GM19025 (cell line): ENCODE data around the gene BLMH.

Source experiments
- ATAC-seq: cut with Tn5 transposase; IDR thresholded peaks from one replicate; pipeline ENCODE4 v1.9.1; 2021; ENCODE audit warnings: mild to moderate bottlenecking, low read depth, moderate library complexity; ENCODE audit not compliant: unreplicated experiment

BLMH gene

DNA sequence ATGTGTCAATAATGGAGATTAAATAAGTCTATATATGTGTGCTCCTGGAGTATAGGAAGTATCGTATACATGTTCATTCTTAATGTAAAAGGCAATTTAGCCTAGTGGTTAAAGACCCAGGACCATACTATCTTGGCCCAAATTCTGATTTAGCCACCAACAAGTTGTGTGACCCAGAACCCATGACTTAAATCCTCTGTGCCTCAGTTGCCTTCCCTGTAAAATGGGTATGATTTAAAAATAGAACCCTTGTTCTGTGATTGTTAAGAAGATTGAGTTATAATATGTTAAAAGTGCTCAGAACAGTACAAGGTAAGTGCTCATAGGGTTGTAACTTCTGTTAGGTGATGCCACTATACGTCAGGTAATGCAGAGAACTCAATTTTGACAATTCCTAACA lies 18.8 kb upstream of the BLMH start:
- no peak for ATAC-seq

DNA sequence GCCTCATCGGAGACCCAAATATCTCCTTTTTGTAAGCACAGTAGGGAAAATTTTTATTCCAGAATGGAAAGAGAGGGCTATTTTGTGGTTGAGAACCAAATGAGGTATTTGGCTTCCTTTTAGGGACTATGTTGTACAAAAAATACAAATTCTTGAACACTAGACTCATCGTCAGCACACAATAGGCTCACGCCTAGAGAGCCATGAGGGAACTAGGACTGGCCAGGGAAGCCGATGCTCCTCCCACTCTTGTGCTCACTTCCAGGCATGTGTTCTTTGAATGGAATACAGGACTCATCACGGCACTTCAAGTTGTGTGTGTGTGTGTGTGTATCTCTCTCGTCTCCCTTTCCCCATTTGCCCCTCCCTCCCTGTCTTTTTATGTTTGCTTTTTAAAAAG lies 17.8 kb upstream of the BLMH start:
- no peak for ATAC-seq

DNA sequence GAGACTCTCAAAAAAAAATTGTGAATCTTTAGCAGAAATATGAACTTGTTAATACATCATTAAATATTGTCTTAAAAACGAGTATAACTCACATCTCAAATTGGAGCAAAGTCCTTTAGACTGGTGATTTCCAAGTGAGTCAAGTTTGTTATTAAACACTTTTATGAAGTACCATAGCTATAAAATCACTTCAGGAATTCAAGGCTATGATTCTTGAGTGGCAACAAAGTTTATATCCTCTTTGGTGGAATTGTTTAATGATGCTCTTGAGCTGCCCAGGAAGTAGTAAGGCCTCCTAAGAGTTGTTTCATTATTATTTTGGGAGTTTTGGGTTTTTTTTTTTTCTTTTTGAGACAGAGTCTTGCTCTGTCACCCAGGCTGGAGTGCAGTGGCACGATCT lies 16.7 kb upstream of the BLMH start:
- ATAC-seq = no peak

DNA sequence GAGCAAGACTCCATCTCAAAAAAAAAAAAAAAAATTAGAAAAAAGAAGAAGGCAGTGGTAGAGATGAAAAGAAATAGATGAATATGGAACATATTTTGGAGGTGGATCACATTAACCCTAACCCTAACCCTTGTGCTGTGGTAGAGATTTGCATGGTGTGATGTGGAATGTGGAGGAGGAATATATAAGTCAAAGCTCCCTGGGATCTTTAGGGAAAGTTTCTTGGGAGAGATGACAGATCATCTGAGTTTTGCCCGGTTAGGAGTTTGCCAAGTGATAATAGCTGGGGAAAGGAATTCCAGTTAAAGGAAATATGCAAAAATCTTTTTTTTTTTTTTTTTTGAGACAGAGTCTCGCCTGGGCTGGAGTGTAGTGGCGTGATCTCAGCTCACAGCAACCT lies 13.0 kb upstream of the BLMH start:
- no peak for ATAC-seq

DNA sequence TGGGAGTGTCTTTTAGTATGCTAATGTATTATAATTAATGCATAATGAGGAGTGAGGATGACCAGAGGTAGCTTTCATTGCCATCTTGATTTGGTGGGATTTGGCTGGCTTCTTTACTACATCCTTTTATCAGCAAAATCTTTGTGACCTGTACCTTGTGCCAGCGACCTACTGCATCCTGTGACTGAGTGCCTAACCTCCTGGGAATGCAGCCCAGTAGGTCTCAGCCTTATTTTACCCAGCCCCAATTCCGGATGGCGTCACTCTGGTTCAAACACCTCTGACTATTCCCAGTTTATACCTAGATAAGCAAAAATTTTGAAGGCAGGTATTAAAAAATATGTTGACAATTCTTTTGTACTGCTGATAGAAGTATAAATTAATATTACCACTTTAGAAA lies 10.5 kb upstream of the BLMH start:
- no peak for ATAC-seq

DNA sequence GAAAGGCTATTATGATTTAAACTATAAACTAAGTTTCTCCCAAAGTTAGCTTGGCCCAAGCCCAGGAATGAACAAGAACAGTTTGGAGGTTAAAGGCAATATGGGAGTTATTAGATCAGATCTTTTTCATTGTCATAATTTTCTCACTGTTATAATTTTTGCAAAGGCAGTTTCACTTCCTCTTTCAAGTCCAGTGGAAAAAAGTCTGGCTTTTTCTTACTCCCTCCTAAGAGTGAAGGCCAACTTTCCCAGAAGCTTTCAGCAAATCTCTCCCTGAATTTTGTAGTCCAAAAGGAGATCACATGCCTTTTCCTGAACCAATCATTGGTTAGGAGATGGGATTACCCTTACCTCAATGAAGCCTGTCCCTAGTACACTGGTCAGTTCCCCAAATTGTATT lies 9.1 kb upstream of the BLMH start:
- ATAC-seq = no peak

DNA sequence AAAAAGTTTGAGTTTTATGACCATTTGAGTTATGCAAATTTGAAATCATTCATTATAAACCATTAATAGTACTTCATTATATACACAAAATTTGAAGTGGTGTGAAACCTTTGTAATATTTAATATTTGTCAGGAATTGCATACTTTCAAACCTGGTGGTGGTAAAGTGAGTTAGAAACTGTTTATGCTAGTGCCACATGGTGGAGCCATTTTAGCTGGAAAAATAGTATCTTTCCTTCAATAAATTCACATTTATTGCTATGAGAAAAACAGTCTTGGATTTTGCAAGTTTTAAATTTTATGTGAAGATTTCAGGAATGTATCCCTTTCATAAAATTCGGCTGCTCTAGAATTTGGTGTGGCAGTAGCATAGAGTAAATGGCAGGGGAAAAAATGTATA lies 7.3 kb upstream of the BLMH start:
- ATAC-seq = no peak

DNA sequence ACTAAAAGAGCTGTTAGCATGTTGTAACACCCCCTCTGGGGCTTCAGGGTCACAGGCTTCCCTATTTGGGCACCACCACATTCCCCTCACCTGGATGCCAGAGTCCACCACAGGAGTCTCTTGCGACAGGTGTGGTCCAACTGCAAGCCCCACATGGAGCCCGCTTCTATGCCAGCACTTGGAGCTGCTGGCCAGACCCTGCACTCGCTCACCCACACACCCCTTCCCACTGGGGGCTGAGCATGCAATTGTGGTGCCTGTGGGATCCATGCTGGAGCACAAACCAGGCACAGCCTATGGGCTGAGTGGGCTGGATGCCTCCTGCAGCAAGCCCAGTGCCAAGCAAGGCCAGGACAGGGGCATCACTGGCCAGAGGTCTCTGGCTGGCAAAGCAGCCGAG lies 6.0 kb upstream of the BLMH start:
- ATAC-seq = no peak

DNA sequence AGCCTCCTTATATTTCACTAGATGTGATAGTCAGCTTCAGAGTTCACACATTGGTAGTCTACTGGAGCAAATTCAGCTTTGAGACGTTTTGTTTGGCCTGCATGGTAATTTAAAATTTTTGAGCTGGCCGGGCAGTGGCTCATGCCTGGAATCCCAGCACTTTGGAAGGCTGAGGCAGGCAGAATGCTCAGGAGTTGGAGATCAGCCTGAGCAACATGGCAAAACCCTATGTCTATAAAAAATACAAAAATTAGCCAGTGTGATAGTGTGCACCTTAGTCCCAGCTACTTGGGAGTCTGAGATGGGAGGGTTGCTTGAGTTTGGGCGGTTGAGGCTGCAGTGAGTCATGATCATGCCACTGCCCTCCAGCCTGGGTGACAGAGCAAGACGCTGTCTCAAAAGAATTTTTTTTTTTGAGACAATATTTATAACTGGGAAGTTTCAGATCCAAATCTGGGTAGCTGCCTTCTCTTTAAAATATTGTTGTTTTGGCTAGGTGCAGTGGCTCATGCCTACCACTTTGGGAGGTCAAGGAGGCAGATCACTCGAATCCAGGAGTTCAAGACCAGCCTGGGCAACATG lies 4.8 kb upstream of the BLMH start:
- no peak for ATAC-seq

DNA sequence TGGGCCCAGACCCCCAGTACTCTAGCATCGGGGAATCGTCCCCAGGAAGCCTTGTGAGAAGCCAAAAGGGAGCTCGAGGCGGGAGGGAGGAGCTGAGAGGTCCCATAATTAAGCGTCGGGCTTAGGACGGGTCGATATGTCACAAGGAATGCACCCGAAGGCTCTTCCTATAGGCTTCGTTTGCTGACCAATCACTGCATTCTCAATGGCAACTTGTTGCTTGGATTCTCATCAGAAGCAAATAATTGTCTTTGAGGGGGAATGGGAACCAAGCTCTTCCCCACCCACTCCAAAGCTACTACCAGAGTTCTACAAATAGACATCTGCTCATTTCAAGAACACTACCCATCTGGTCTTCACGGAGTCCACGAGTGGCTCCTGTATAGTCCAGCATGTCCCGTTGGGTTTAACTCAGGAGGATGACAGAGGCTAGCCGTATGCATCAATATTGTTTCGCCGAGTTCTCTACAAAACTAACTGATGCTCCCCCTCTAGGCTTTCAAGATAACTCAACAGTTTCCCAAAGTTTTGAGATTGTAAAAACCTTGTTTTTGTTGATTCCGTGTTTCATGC lies 628 bp upstream of the BLMH start:
- peak; percentile 9 for ATAC-seq

DNA sequence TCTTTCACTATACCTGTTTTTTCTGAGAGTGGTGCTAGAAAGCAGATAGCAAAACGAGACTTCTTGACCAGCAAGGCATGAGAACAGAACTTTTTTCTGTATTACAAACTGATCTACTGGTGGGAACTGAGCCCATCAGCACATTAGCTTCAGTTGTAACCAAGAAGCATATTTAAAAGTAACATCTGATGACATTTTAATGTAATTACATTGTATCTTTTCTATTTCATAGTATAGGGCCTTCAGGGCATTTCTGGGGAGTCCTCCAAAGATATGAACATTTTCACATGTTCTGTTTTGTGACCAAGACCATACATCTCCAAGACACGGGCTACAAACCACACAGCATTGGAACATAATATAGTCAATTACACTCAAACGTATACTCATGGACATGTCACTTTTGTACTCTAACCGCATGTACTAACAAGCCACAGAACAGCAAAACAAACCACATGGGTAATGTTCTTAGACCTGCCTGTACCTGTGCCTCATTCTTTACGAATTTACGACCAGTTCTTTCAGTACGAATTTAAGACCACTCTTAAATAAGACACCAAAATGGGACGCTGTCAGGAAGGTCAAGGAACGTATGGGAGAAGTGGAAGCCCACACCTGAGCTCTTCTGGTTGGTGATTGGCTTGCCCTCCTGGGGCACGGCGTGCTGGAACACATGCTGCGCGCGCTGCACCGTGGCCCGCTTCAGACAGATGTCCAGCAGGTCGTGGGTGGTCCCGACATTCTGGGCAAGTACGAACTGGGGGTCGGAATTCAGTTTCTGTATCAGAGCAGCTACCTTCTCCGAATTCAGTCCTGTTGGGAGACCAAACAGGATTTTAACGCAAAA lies 825 bp downstream of the BLMH start:
- ATAC-seq = no peak

DNA sequence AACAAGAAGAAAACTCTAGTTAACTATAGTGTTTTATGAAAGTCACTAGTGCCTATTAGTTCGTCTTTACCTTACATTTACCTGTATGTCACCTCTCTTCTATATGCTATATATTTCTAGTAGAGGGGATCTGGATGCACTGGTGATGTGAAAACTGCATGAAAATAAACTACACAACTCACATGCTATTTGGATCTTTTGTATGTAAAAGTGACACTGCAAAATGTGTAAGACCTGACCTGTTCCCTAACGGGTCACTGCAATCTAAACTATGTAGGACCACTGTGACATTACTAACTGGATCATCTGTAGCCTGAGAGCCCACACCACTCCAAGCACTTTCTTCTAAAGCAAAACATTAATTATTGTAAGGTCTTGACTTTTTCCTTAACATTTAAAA lies 1.7 kb downstream of the BLMH start:
- no peak for ATAC-seq

DNA sequence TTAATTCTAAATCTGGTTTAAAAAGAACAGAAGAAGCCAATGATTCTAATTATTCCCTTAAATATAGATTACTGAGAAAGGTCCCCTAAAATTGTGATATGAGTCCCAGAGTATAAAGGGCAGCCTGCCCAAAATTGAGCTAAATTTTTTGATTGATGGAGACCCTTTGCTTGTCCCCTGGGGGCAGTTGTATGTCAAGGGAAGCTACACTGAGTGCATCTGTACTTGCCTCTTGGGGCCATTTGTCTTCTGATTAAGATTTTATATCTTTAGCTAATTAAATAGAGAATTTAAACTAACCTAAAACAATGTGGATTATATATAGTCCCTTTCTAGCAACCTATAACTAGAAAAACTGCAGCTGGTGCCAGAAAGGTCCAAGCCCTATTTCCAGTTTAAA lies 12.6 kb downstream of the BLMH start:
- ATAC-seq = no peak

DNA sequence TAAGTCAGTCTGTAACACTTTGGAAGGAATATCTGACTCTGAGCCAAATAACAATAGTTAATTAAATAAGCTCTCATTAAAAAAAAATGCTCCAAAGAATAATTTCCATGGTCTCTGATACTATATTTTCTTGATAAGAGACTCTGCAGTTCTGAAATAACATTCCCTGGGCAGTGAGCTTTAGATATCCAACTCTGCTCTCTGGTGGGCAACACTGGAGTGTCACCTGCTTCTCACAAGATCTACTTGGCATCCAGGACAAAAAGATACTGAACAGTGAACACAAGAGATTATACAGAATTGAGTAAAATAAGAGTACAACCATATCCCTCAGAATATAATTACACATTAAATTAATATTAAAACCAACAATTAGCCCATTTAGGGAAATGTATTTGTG lies 13.7 kb downstream of the BLMH start:
- no peak for ATAC-seq

DNA sequence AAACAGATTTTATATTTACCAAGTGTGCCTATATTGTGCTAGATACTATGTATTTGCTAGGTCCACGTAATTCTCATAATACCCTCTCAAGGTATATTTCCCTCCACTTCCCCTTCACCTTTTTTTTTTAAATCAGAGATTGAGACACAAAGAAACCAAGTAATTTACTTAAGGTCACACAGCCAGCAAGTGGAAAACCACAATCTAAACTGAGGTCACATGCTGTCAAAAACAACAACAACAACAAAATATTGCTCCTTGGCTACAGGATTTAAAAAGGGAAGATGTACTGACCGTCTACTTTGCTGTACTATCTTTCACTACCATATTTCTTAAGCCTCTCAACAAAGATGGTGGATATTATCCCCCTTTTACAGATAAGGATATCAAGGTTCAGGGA lies 15.8 kb downstream of the BLMH start:
- ATAC-seq = no peak

DNA sequence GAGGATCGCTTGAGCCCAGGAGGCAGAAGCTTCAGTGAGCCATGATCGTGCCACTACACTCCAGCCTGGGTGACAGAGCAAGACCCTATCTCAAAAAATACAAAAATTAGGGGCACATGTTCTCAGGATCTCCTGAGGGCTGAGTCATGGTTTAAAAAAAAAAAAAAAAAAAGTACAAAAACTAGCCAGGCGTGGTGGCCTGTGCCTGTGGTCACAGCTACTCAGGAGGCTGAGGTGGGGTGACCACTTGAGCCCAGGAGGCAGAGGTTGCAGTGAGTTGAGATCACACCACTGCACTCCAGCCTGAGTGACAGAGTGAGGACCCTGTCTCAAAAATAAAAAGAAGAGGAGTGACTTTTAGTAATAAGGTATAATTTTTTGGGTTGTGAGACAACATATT lies 16.9 kb downstream of the BLMH start:
- no peak for ATAC-seq

DNA sequence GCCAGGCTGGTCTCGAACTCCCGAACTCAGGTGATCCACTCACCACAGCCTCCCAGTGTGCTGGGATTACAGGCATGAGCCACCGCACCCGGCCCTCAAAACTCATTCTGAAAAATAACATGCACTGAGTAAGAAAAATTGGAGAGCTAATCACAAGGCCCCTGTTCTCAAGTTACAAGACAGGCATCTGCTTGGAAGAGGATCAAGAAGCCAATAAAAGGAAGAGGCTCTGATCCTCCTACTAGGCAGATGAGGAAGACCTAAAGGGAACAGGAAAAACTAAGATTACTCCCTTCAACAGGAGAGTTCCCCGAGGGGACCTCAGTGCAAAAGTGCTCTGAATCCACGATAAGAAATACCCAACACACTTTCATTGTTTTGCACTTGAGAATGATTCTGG lies 18.4 kb downstream of the BLMH start:
- no peak for ATAC-seq

DNA sequence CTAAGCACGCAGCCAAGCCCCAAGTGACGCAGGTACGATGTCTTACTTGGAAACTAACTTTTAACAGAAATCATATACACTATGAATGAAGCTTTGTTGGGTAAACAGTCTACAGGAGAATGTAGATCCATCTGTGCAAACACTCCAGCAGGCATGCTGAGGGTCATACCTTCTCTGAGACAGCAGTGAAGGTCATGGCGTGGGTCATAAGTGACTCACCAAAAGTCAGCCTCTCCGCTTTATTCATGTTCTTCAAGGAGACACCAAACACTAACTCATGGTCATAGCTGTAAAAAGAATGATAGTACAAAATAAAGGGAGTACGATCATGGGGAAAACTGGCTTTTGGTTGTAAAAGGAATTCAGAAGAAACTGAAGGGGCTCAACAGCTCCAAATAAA lies 20.6 kb downstream of the BLMH start:
- ATAC-seq = no peak

DNA sequence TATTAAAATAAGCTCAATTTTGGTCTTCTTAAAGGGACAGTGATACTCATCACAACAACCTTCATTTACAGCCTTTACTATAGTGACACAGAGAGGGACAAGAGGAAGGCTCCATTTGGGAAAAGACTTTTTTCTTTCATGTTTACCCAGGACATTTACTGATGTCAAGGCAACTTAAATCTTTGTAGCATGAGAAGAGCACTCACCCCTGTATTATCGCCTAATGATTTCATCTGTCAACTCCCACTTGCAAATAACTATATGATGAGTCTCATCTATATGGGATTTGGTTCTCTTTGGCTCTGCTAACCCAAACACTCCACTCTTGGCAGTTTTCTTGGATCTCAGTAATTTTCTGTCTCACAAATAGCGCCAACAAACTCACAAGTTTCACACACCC lies 24.1 kb downstream of the BLMH start:
- no peak for ATAC-seq

DNA sequence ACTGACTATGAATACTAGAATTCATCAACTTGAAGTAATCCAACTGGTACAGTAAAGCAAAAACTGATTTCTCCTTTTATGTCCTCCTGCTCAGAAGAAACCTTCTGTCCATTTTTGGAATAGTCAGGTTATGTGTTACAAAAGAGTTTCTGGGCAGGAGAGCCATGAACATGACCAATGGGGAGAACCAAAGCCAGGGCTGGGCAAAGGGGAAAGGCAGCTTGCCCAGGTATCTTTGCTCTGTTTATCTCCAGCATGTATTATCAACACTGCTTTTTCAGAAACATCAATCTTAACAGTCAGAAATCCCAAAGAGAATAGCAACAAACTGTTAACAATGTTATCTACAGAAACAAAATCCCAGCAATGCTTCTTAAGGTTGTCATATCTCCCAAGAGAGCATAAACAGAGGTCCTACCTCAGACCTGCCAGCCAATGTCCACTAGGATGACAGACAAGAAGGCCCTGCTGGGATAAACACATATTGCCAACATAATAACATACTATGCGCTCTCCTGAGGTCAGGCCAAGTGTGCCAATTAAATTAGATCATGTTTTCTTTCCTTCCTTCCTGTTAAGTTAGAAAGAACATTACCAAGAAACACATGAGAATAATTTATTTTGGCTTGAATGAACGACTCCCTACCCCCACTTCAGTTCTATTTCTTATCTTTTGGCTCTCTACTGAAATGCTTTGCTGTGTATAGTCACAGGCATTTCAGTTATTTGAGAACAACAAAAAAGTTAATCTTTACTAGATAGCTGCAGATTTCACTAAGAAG lies 28.0 kb downstream of the BLMH start:
- no peak for ATAC-seq

DNA sequence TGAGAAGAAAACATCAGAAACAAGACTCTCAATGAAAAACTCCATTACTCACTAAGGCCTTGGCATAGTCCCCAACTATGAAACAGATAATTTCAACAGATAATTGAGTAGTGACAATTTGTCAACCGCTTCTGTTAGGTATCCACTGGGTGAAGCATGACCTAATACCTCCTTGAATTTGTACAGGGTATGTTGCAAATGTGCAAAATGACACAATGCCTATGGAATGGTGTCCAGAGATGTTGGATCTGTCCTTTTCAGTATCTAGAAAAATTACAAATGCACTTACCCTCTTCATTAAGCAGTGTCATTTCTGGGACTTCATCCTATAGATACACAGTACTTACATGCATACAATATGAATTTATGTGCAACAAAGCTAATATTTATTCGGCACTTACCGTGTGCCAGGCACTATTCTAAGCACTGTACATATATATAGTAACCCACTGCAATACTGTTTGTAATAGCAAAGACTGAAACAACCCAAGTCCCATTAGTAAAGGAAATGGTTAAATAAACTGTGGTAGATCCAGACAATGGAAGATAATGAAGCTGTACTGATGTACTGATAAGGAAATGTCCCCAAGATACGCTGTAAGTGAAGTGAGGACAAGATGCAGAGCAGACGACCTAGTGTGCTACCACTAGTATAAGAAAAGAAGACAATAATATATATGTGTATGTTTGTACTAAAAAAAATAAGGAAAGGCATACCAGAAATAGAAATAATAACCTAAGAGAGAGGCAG lies 34.8 kb downstream of the BLMH start:
- ATAC-seq = no peak
